GM21367 (cell line): ENCODE results near the gene KCNIP4.

ENCODE experiments used
- ATAC-seq: cut with Tn5 transposase; IDR thresholded peaks from one replicate; pipeline ENCODE4 v1.9.1; 2021; ENCODE audit not compliant: unreplicated experiment

KCNIP4 gene

GRCh38 chr4:21768349-21769310, 179.9 kb downstream of the KCNIP4 start:
- no peak for ATAC-seq

DNA sequence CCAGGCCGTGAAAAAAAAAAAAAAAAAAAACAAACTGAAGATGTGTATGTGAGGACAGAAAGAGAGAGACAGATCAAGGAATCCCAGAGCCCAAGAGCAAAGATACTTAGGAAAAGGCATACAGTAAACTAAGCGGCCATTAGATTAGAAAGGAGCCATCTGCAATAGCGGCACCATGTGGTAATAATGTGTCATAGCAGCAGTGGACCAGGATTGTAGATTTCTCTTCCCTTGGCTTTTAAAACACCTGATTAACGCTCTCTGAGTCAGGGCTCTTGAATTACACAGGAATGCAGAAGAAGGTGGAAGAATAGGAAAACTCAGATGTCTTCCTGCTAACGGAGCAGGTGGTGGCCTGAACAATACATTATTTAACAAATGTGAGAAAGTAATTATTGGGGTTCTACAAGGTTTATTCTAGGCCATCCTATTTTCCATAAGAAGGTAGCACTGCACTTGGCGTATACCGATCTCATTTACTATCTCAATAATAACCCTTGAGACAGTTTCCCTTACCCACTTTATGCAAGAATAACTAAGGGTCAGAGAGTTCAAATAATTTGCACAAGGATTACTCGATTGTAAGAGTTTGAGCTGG, 182.7 kb downstream of the KCNIP4 start:
- ATAC-seq = peak; percentile 83

DNA sequence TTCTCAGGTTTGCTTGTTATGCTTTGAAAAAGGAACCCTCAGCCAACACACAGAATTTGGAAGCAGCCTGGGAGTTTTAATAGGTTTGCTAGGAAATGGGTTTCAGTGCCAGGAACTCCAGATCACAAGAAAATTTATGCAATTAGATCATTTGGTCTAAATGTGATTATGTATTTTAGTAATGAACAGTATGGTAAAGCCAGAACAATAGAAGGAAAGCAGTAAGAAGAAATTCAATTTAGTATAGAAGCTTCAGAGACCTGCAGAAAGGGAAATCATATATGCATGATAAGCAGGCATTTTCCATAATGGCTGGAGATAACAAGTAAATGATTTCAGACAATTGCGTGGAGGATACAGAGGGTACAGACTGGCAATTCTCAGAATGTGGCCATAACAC, 184.7 kb downstream of the KCNIP4 start:
- ATAC-seq = no peak

DNA sequence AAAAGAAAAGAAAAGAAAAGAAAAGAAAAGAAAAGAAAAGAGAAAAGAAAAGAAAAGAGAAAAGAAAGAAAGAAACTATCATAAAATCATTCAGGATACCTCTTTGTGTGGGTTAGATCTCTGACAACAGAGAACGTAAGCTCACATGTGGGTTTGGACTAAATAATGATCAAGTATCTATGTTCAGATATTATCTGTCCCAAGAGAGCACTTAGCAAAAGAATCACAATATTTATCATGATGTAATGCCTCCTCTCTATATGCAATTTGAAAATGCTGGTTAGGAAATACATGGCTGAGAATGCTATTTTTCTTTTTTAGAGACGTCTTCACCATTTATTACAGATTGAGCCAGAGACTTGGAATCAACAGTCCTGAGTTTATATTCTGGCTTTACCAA, 191.3 kb downstream of the KCNIP4 start:
- ATAC-seq = no peak

DNA sequence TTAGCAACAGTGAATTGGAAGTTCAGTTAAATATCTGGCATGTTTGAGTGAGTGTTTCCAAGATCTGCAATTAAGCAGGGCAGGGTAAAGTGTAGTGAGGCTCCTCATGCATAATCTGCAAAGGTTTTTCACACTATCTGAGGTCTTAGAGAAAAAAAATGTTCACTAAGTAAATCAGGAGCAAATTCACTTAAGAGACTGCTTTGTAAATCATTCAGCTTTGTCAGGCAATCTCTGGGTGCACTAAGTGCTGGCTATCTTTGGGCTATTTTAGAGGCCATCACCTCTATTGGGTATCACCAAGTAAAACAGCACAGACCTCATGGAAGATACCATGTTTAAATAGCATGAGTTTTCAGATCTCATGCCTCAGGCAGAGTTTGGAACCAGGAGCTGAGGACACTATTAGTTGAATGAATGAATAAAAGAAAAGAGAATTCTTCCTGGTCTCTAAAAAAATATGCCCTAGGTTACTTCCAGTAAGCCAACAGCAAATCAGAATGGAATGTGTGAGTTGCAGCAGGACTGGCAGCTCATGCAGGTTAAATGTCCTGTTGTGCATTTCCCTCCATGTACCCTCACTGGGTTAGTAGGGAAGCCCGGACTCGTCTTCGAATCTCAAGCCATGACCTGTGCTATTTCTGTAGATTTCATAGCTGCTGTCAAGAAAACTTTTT, 195.3 kb downstream of the KCNIP4 start:
- no peak for ATAC-seq

GRCh38 chr4:21752616-21753015, 196.0 kb downstream of the KCNIP4 start:
- no peak for ATAC-seq

DNA sequence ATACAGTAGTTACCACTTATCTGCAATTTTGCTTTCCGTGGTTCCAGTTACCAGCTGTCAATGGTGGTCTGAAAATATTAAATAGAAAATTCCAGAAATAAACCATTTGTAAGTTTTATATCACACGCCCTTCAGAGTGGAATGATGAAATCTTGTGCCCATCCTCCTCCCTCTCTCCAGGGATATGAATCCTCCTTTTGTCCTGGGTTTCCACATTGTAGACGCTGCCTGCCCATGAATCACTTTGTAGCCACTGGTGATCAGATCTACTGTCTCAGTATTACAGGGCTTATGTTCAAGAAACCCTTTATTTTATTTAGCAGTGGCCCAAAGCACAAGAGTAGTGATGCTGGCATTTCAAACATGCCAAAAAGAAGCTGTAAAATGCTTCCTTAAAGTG, 198.6 kb downstream of the KCNIP4 start:
- no peak for ATAC-seq

GRCh38 chr4:21749412-21749811, 199.2 kb downstream of the KCNIP4 start:
- no peak for ATAC-seq

DNA sequence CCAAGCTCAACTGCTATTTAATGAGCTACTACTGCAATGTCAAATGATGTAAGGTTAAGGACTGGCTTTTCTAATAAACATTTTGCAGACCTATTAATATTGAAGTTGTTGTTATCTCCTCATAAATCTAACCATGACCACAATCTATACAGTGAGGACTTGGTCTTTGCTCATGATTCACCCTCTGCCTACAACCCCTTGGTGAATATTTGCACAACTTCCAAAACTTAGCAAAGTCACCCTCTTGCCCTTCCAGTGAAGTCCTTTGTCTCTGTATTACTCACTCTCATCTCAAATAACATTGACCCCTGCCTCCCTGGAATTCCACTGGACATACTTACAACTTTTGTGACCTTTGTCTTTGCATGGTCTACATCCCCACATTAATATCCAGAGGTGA, 204.5 kb downstream of the KCNIP4 start:
- no peak for ATAC-seq

GRCh38 chr4:21742326-21742725, 206.2 kb downstream of the KCNIP4 start:
- no peak for ATAC-seq

- no peak for ATAC-seq
These were observed 209.8 kb downstream of the KCNIP4 start for GRCh38 chr4:21738821-21739220.

DNA sequence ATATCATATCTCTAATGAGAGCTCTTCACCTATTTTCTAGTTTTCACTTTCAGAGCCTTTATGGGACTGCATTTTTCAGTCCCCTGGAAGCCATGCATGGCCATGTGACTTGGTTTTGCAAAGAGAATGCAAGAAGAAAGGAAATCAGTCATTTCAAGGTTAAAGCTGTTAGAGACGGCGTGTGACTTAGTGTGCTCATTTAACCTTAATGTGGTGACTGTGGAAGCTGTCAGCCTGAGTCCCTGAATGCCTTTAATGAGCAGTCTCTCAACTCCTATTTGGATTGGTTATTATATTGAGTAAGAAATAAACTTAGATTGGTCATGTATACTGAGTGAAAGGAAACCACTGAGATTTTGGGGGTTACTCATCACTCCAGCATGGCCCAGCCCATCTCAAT, 212.7 kb downstream of the KCNIP4 start:
- no peak for ATAC-seq

GRCh38 chr4:21733894-21734630, 214.5 kb downstream of the KCNIP4 start:
- no peak for ATAC-seq

DNA sequence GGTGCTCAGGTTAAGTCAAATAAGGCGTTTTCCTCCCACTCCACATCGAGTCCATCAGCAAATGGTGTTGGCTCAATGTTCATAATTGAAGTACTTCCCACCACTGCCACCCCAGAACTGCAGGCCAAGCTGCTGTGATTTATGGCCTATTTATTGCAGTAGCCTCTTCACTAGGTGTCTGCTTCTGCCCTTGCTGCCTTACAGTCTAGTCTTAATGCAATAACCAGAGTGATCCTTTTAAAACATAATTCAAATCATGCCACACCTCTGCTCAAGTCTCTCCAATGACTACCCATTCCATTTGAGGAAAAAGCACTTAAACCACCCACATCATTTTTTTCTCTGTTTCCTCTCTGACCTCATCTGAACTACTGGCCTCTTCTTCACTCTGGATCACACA, 220.3 kb downstream of the KCNIP4 start:
- ATAC-seq = no peak

DNA sequence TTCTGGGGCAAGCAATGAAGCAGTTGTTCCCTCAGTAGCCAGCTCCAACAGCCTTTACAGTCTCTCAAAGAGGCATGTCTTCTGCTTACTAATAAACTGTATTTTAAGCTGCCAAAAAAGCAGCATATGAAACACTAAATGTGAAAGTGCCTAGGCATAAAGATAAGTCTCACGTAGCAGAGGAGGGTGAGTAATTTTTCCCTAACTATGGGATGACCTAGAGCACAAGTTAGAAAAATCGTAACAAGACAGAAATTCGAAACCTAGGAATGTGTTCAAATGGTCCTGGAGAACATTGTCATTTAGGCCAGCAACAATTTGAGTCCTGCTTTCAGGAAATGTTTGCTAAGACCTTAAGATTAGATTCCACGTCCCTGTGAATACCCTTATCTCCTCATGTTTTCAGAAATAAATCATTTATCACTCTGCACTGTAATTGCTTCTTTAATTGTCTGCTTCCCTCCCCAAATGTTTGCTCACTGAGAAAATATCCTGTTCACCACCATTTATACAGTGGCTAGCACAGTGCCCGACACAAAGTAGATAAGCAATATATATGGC, 222.2 kb downstream of the KCNIP4 start:
- ATAC-seq = no peak

DNA sequence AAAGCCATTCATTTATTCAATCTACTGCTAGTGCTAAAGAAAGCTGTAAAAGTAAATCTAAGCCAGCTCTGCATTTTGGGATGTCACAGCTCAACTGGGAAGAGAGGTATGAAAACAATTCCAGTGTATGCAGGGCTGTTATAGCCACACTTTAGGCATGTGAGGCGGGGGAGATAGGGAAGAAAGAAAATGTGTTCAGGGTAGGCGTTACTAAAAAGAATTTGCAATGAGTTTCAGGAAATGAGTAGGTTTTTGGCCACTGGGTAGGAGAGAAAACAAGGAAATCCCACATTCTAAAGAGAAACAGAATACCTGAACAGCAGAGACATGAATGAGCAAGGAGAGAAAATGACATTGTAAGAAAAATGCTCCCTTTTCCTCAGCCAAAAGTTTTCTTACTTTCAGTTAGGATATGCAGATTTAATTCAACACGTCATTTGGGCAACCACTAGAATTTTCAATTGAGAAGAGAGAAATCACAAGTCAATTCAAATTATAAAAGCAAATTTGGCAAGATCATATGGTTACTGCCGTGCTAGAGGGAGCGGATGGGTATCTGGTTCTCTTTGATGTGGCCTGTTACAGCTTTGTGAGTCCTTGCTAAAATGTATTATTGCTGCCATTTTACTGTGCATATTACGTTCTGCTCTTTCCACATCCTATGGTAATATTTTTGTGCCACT, 226.3 kb downstream of the KCNIP4 start:
- no peak for ATAC-seq

- no peak for ATAC-seq
These were observed 232.0 kb downstream of the KCNIP4 start for GRCh38 chr4:21716531-21716930.

DNA sequence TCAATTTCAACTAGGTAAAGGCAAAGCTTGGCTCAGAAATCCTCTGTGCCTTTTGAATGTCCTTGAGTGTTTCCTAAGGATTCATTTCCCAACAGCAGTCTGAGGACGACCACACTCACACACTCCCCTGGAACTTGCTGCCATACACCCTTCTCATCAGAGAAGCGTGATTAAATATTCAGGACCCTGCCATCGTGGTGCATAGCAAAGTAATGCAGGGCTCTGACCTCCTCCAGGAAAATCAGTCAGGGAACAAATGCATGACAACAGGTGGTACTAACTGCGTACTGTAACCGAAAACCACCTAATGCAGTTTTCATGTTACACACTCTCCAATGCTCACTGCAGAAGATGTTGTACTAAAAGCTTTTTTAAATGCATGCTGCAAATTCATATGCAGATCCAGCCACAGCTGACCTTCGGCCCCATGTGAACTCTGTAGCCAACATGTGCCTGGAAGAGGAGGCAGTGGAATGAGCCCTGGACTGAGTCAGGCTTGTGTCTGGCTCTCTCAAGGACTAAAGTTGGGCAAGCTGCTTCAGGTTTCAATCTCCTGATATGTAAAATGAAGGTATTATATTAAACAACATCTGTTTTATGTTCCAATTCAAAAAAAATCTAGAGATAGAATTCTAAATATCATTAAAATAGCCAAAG, 238.3 kb downstream of the KCNIP4 start:
- ATAC-seq = no peak

DNA sequence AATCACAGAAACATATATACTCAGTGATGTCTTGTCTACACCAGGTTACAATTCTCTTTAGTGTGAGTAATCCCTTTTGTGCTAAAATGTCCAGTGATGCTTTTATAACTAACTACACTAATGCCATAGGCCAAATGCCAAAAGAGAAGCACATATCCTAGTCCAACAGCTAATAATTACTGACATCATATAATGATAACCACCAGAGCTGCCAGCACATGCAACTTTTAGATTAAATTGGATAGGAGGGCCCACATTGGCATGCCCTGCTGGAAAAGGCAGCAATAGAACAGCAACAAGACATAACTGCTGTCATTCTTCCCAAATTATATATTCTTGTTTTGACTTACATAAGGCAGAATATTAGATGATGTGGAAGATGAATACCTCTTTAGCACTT, 238.8 kb downstream of the KCNIP4 start:
- ATAC-seq = no peak

- no peak for ATAC-seq
These were observed 239.5 kb downstream of the KCNIP4 start for GRCh38 chr4:21709031-21709430.
